IPS-15b (cell line): ENCODE measurements around the gene HPS5.

Experiments
- H3K27me3 ChIP-seq: one replicate; pipeline ENCODE4 v1.6.1; 2013; ENCODE audit warnings: low read length; ENCODE audit not compliant: control insufficient read depth, insufficient read depth
- H3K36me3 ChIP-seq: one replicate; pipeline ENCODE4 v1.6.1; 2013; ENCODE audit warnings: low read length; ENCODE audit not compliant: control insufficient read depth, insufficient read depth
- H3K4me1 ChIP-seq: one replicate; pipeline ENCODE4 v1.6.1; 2013; ENCODE audit warnings: mild to moderate bottlenecking, low read length; ENCODE audit not compliant: control insufficient read depth, insufficient read depth
- H3K4me3 ChIP-seq: one replicate; pipeline ENCODE4 v1.5.1; 2013; ENCODE audit warnings: low read depth, low read length
- H3K9ac ChIP-seq: one replicate; pipeline ENCODE4 v1.6.1; 2013; ENCODE audit warnings: low read depth, mild to moderate bottlenecking, low read length
- H3K9me3 ChIP-seq: one replicate; pipeline ENCODE4 v1.6.1; 2013; ENCODE audit warnings: mild to moderate bottlenecking, low read length; ENCODE audit not compliant: control insufficient read depth, insufficient read depth

HPS5 gene

GRCh38 chr11:18314784-18315523 is 7.0 kb downstream of the HPS5 start:
- H3K4me3 ChIP-seq: no peak overlapping the region
- H3K36me3 ChIP-seq: peaks cover 4% of the 10 kb centered on the region
- H3K9me3 ChIP-seq: no peaks in the 10 kb centered on the region
- H3K9ac ChIP-seq: no peak overlapping the region
- H3K27me3 ChIP-seq: no peaks in the 10 kb centered on the region
- peaks cover 6% of the 10 kb centered on the region for H3K4me1 ChIP-seq

GRCh38 chr11:18313965-18314763 is 7.8 kb downstream of the HPS5 start:
- H3K9me3 ChIP-seq: no peaks in the 10 kb centered on the region
- peaks cover 6% of the 10 kb centered on the region for H3K36me3 ChIP-seq
- no peaks in the 10 kb centered on the region for H3K27me3 ChIP-seq
- no peak overlapping the region for H3K4me3 ChIP-seq
- H3K9ac ChIP-seq: no peak overlapping the region
- H3K4me1 ChIP-seq: no peaks in the 10 kb centered on the region

- Histone ChIP-seq H3K9ac (no peak overlapping the region), H3K36me3 (peaks cover 9% of the 10 kb centered on the region)
These were observed 9.1 kb downstream of the HPS5 start for GRCh38 chr11:18312663-18313420.

GRCh38 chr11:18312012-18312411 is 9.9 kb downstream of the HPS5 start:
- Histone ChIP-seq H3K9ac (no peak overlapping the region), H3K27me3 (no peaks in the 10 kb centered on the region), H3K4me3 (no peak overlapping the region), H3K4me1 (no peaks in the 10 kb centered on the region), H3K36me3 (peaks cover 9% of the 10 kb centered on the region), H3K9me3 (no peaks in the 10 kb centered on the region)

More at GRCh38 chr11:18312663-18313420, 9.1 kb downstream of the HPS5 start:
- no peaks in the 10 kb centered on the region for H3K9me3 ChIP-seq
- no peak overlapping the region for H3K4me3 ChIP-seq
- no peaks in the 10 kb centered on the region for H3K27me3 ChIP-seq
- H3K4me1 ChIP-seq: no peaks in the 10 kb centered on the region

GRCh38 chr11:18310800-18311340 is 11.1 kb downstream of the HPS5 start:
- Histone ChIP-seq H3K4me3 (no peak overlapping the region), H3K27me3 (no peaks in the 10 kb centered on the region), H3K36me3 (peaks cover 11% of the 10 kb centered on the region)

GRCh38 chr11:18309691-18310090 is 12.2 kb downstream of the HPS5 start:
- Histone ChIP-seq H3K4me1 (no peaks in the 10 kb centered on the region), H3K9me3 (no peaks in the 10 kb centered on the region), H3K9ac (no peak overlapping the region), H3K36me3 (peaks cover 10% of the 10 kb centered on the region), H3K27me3 (no peaks in the 10 kb centered on the region), H3K4me3 (no peak overlapping the region)

More at GRCh38 chr11:18310800-18311340, 11.1 kb downstream of the HPS5 start:
- Histone ChIP-seq H3K4me1 (no peaks in the 10 kb centered on the region), H3K9me3 (no peaks in the 10 kb centered on the region), H3K9ac (no peak overlapping the region)

GRCh38 chr11:18308242-18308641 is 13.7 kb downstream of the HPS5 start:
- no peak overlapping the region for H3K9ac ChIP-seq
- no peak overlapping the region for H3K4me3 ChIP-seq
- no peaks in the 10 kb centered on the region for H3K27me3 ChIP-seq
- H3K36me3 ChIP-seq: peaks cover 12% of the 10 kb centered on the region
- H3K9me3 ChIP-seq: no peaks in the 10 kb centered on the region
- H3K4me1 ChIP-seq: no peaks in the 10 kb centered on the region

- Histone ChIP-seq H3K4me3 (no peak overlapping the region), H3K36me3 (peaks cover 12% of the 10 kb centered on the region), H3K9me3 (no peaks in the 10 kb centered on the region), H3K27me3 (no peaks in the 10 kb centered on the region), H3K9ac (no peak overlapping the region), H3K4me1 (no peaks in the 10 kb centered on the region)
These were observed 14.3 kb downstream of the HPS5 start for GRCh38 chr11:18307461-18308139.

GRCh38 chr11:18304745-18305144 is 17.2 kb downstream of the HPS5 start:
- Histone ChIP-seq H3K27me3 (no peaks in the 10 kb centered on the region), H3K36me3 (peaks cover 12% of the 10 kb centered on the region), H3K4me3 (no peak overlapping the region), H3K9ac (no peak overlapping the region), H3K9me3 (no peaks in the 10 kb centered on the region), H3K4me1 (no peaks in the 10 kb centered on the region)

GRCh38 chr11:18299721-18300120 is 22.2 kb downstream of the HPS5 start:
- peaks cover 17% of the 10 kb centered on the region for H3K36me3 ChIP-seq

GRCh38 chr11:18295316-18295715 is 26.6 kb downstream of the HPS5 start:
- no peak overlapping the region for H3K9ac ChIP-seq
- no peak overlapping the region for H3K4me3 ChIP-seq
- H3K27me3 ChIP-seq: no peaks in the 10 kb centered on the region
- no peaks in the 10 kb centered on the region for H3K4me1 ChIP-seq
- peaks cover 31% of the 10 kb centered on the region for H3K36me3 ChIP-seq
- no peaks in the 10 kb centered on the region for H3K9me3 ChIP-seq

More at GRCh38 chr11:18299721-18300120, 22.2 kb downstream of the HPS5 start:
- H3K4me3 ChIP-seq: no peak overlapping the region
- H3K9ac ChIP-seq: no peak overlapping the region
- H3K27me3 ChIP-seq: no peaks in the 10 kb centered on the region
- H3K9me3 ChIP-seq: no peaks in the 10 kb centered on the region
- no peaks in the 10 kb centered on the region for H3K4me1 ChIP-seq
